Vagina (tissue), 2 donors: ENCODE measurements around the gene C2CD2L. TPM values are rescaled to one million over a fixed set of nuclear protein-coding genes. Genes with fewer than 3 reads are reported as not detected.

Experiments used
- DNase-seq, 2 donors: peaks; one replicate each; pipeline ENCODE4 v3.0.0-alpha.2; 2017; ENCODE audit errors: extremely low spot score in 2 of 2
- H3K27ac ChIP-seq: fragments of 200-600 bp; sonication (generic); one replicate; pipeline ENCODE4 v1.5.1; 2019
- H3K27me3 ChIP-seq: fragments of 200-600 bp; sonication (generic); one replicate; pipeline ENCODE4 v1.5.1; 2019
- H3K36me3 ChIP-seq, 2 donors: fragments of 200-600 bp; sonication (generic); one replicate each; pipeline ENCODE4 v1.5.1; 2017 to 2019
- H3K4me1 ChIP-seq: fragments of 200-600 bp; sonication (generic); one replicate; pipeline ENCODE4 v1.5.1; 2019
- H3K4me3 ChIP-seq, 2 donors: fragments of 200-600 bp; sonication (generic); 1 replicate in 1 of 2; 2 replicates in 1 of 2; pipeline ENCODE4 v1.5.1; 2016 to 2019
- H3K9me3 ChIP-seq: fragments of 200-600 bp; sonication (generic); one replicate; pipeline ENCODE4 v1.5.1; 2019
- CTCF ChIP-seq, 3 experiments: fragments of 450-650 bp in 2 of 3; fragments of 200-600 bp in 1 of 3; sonication (generic) in 1 of 3; IDR thresholded peaks; one replicate each; pipeline ENCODE4 v1.5.1; 2017 to 2019; ENCODE audit warnings: antibody characterized with exemption in 3 of 3, mild to moderate bottlenecking in 2 of 3, moderate library complexity in 2 of 3
- POLR2A ChIP-seq, 2 donors: fragments of 450-650 bp; IDR thresholded peaks; one replicate each; pipeline ENCODE4 v1.6.1; 2017; ENCODE audit warnings: antibody characterized with exemption in 2 of 2, mild to moderate bottlenecking in 2 of 2, moderate library complexity in 2 of 2
- POLR2AphosphoS5 ChIP-seq, 2 donors: sonication (generic); formaldehyde crosslinking; IDR thresholded peaks; one replicate each; pipeline ENCODE4 v1.9.0; 2017; ENCODE audit warnings: antibody characterized with exemption in 2 of 2, mild to moderate bottlenecking in 2 of 2, low read depth in 1 of 2; ENCODE audit not compliant: insufficient read depth in 1 of 2
- intact Hi-C: fragments of 100-400 bp; cut with DNase I; formaldehyde crosslinking; loops from one replicate; pipeline ENCODE4 v1.15.1; 2023
- total RNA-seq: library from RNA; depleted of rRNA; stranded (reverse); fragments of >200 nt; gene quantifications from one replicate; pipeline ENCODE4 v1.2.3, GENCODE V29; 2016

The C2CD2L gene
- total RNA-seq, 1 donor from 2014 or later: 7.1 TPM

- DNase-seq: peak in 1 of 2 donors; percentile 97
- H3K4me1 ChIP-seq: peaks cover 36% of the 10 kb centered on the region
- peak within 1 kb of the TSS; percentile 86 to 95 for H3K4me3 ChIP-seq
- peak within 1 kb of the TSS; percentile 91 for H3K27ac ChIP-seq
- no peaks in the 10 kb centered on the region for H3K9me3 ChIP-seq
- peaks cover 3 to 26% of the 10 kb centered on the region in 2 donors for H3K36me3 ChIP-seq
- no peaks in the 10 kb centered on the region for H3K27me3 ChIP-seq
- intact Hi-C loops: no loop called here
- TF ChIP-seq CTCF (IDR thresholded peaks at IDR 0.05) (peak in 1 of 3 experiments; percentile 29), POLR2A (IDR thresholded peaks at IDR 0.05) (no peak), POLR2AphosphoS5 (IDR thresholded peaks at IDR 0.05; ENCODE audit: insufficient read depth in 1 of 2, low read depth in 1 of 2) (peak; percentile 94 to 98)
Observed at GRCh38 chr11:119067371-119068222, 39.5 kb upstream of the C2CD2L start, which contains the start of gene VPS11. Gene VPS11 (plus strand): TSS chr11:119067818. CDS start chr11:119067824, 6 bp downstream.

- no peak for DNase-seq
- TF ChIP-seq POLR2AphosphoS5 (IDR thresholded peaks at IDR 0.05; ENCODE audit: insufficient read depth in 1 of 2, low read depth in 1 of 2) (no peak), CTCF (IDR thresholded peaks at IDR 0.05) (no peak), POLR2A (IDR thresholded peaks at IDR 0.05) (no peak)
- Histone ChIP-seq H3K4me3 (no peak overlapping the region), H3K4me1 (no peaks in the 10 kb centered on the region), H3K27me3 (no peaks in the 10 kb centered on the region), H3K36me3 (peaks cover 0 to 96% of the 10 kb centered on the region in 2 donors), H3K27ac (no peak overlapping the region), H3K9me3 (no peaks in the 10 kb centered on the region)
- intact Hi-C loops: no loop called here
Observed at GRCh38 chr11:119077839-119078238, 29.3 kb upstream of the C2CD2L start.

- Histone ChIP-seq H3K9me3 (no peaks in the 10 kb centered on the region), H3K36me3 (peaks cover 0 to 86% of the 10 kb centered on the region in 2 donors), H3K4me1 (no peaks in the 10 kb centered on the region), H3K27ac (no peak overlapping the region), H3K27me3 (no peaks in the 10 kb centered on the region), H3K4me3 (no peak overlapping the region)
- TF ChIP-seq CTCF (IDR thresholded peaks at IDR 0.05): no peak
- no peak for TF ChIP-seq POLR2AphosphoS5 (IDR thresholded peaks at IDR 0.05; ENCODE audit: insufficient read depth in 1 of 2, low read depth in 1 of 2)
- TF ChIP-seq POLR2A (IDR thresholded peaks at IDR 0.05): no peak
- intact Hi-C loops: no loop called here
- no peak for DNase-seq
Observed at GRCh38 chr11:119078675-119079420, 28.3 kb upstream of the C2CD2L start.

- Histone ChIP-seq H3K36me3 (peaks cover 0 to 56% of the 10 kb centered on the region in 2 donors), H3K27ac (no peak overlapping the region), H3K9me3 (no peaks in the 10 kb centered on the region), H3K4me3 (no peak overlapping the region), H3K27me3 (no peaks in the 10 kb centered on the region), H3K4me1 (peaks cover 16% of the 10 kb centered on the region)
- no peak for DNase-seq
- no peak for TF ChIP-seq POLR2AphosphoS5 (IDR thresholded peaks at IDR 0.05; ENCODE audit: insufficient read depth in 1 of 2, low read depth in 1 of 2)
- TF ChIP-seq POLR2A (IDR thresholded peaks at IDR 0.05): no peak
- no peak for TF ChIP-seq CTCF (IDR thresholded peaks at IDR 0.05)
- intact Hi-C loops: loop anchor here (1.0 kb wide), 1 partner anchor 63 kb away; the partner anchor contains the start of genes RPS25 and TRAPPC4
Observed at GRCh38 chr11:119081682-119082260, 25.4 kb upstream of the C2CD2L start.
